ENCODE results near the gene MRM1. TPM values are rescaled to one million over a fixed set of nuclear protein-coding genes. Genes with fewer than 3 reads are reported as not detected.

MRM1 gene
- 13.7 to 20.6 TPM (median 20.0 TPM) in 5 replicates for total RNA-seq (2022; extraction: Qiagen RNA extraction; ENCODE audit: low read depth)

GRCh38 chr17:36601303-36602029, at the start of gene MRM1:
TSS of gene MRM1 (plus strand) at chr17:36601583. CDS start at chr17:36601811, 228 bp downstream.

GRCh38 chr17:36591434-36592315, 9.7 kb upstream of the MRM1 start, which contains the start of gene DHRS11:
TSS of gene DHRS11 (plus strand) at chr17:36591879. CDS start at chr17:36592010, 131 bp downstream.

Other genes starting within 250 kb of the MRM1 start
- gene TBC1D3H, start 213.1 kb upstream of the MRM1 start, total RNA-seq (2022; extraction: Qiagen RNA extraction; ENCODE audit: low read depth): not detected in 5 replicates
- gene ZNHIT3, start 114.9 kb upstream of the MRM1 start, total RNA-seq (2022; extraction: Qiagen RNA extraction; ENCODE audit: low read depth): 81.8 to 91.9 TPM (median 87.6 TPM) in 5 replicates
- 60.8 to 66.2 TPM (median 63.0 TPM) in 5 replicates for gene MYO19, start 66.7 kb upstream of the MRM1 start, total RNA-seq (2022; extraction: Qiagen RNA extraction; ENCODE audit: low read depth)
- 27.0 to 29.4 TPM (median 27.8 TPM) in 5 replicates for gene PIGW, start 66.6 kb upstream of the MRM1 start, total RNA-seq (2022; extraction: Qiagen RNA extraction; ENCODE audit: low read depth)
- 57.2 to 65.3 TPM (median 63.2 TPM) in 5 replicates for gene GGNBP2, start 56.7 kb upstream of the MRM1 start, total RNA-seq (2022; extraction: Qiagen RNA extraction; ENCODE audit: low read depth)
- 7.3 to 10.4 TPM (median 9.2 TPM) in 5 replicates for gene DHRS11, start 9.7 kb upstream of the MRM1 start, total RNA-seq (2022; extraction: Qiagen RNA extraction; ENCODE audit: low read depth)